Endodermal cell (in vitro differentiated cells): ENCODE measurements around the gene MEF2D. TPM values are rescaled to one million over a fixed set of nuclear protein-coding genes. Genes with fewer than 3 reads are reported as not detected.

Experiments
- DNase-seq: peaks from one replicate; pipeline ENCODE4 v3.0.0-alpha.2; 2017
- H3K27ac ChIP-seq: 2 replicates; pipeline ENCODE4 v1.5.1; 2013; ENCODE audit warnings: mild to moderate bottlenecking, low read depth, low read length, moderate library complexity
- H3K27me3 ChIP-seq: 2 replicates; pipeline ENCODE4 v1.6.1; 2013; ENCODE audit warnings: mild to moderate bottlenecking, low read length, moderate library complexity; ENCODE audit not compliant: insufficient read depth, control insufficient read depth, poor library complexity, severe bottlenecking
- H3K36me3 ChIP-seq: 2 replicates; pipeline ENCODE4 v1.7.0; 2013; ENCODE audit warnings: mild to moderate bottlenecking, low read length, moderate library complexity; ENCODE audit not compliant: control insufficient read depth, insufficient read depth
- H3K4me1 ChIP-seq: one replicate; pipeline ENCODE4 v1.7.0; 2013; ENCODE audit warnings: low read length; ENCODE audit not compliant: control insufficient read depth, insufficient read depth
- H3K4me3 ChIP-seq: 2 replicates; pipeline ENCODE4 v1.5.1; 2013; ENCODE audit warnings: mild to moderate bottlenecking, low read length, moderate library complexity
- H3K9ac ChIP-seq: 2 replicates; pipeline ENCODE4 v1.6.1; 2013; ENCODE audit warnings: mild to moderate bottlenecking, low read length, moderate library complexity; ENCODE audit not compliant: poor library complexity, severe bottlenecking; ENCODE audit errors: extremely low read depth
- H3K9me3 ChIP-seq: 2 replicates; pipeline ENCODE4 v1.6.1; 2013; ENCODE audit warnings: mild to moderate bottlenecking, low read length, moderate library complexity; ENCODE audit not compliant: control insufficient read depth
- H3K27ac Mint-ChIP-seq: 2 replicates; pipeline ENCODE4 v1.8.0; 2020; ENCODE audit warnings: mixed read lengths
- H3K27me3 Mint-ChIP-seq: 2 replicates; pipeline ENCODE4 v1.8.0; 2021; ENCODE audit warnings: mild to moderate bottlenecking, mixed read lengths; ENCODE audit not compliant: insufficient read depth
- H3K36me3 Mint-ChIP-seq: 2 replicates; pipeline ENCODE4 v1.8.0; 2020; ENCODE audit warnings: low read depth, mixed read lengths
- H3K4me1 Mint-ChIP-seq: 2 replicates; pipeline ENCODE4 v1.8.0; 2020; ENCODE audit warnings: mixed read lengths
- H3K4me3 Mint-ChIP-seq: 2 replicates; pipeline ENCODE4 v1.8.0; 2020; ENCODE audit warnings: mild to moderate bottlenecking, moderate library complexity, mixed read lengths
- H3K9me3 Mint-ChIP-seq: 2 replicates; pipeline ENCODE4 v1.8.0; 2020; ENCODE audit warnings: mild to moderate bottlenecking, mixed read lengths
- CTCF ChIP-seq: fragments of 200-600 bp; sonication (generic); conservative IDR thresholded peaks from 2 replicates; pipeline ENCODE4 v1.5.0; 2021; ENCODE audit warnings: antibody characterized with exemption, mild to moderate bottlenecking
- WGBS, 2 experiments: methylation state at CpG; one replicate each; pipeline versions ENCODE4 v1.1.5 to v1.1.7; 2013; ENCODE audit warnings: missing lambda C conversion rate in 2 of 2, mixed read lengths in 1 of 2; ENCODE audit not compliant: insufficient coverage in 1 of 2, insufficient read length in 1 of 2; 5-methylcytosine and 5-hydroxymethylcytosine counted together
- total RNA-seq, 2 donors: library from RNA; stranded (reverse); fragmentation: NEBNext Ultra II Directional in 1 of 2; extraction: Animal tissue kit (Norgen Biotek cat#: 25700) in 1 of 2; gene quantifications; 2 replicates in 1 of 2; 3 replicates in 1 of 2; pipeline ENCODE4 v1.2.1, GENCODE V29; 2021

The MEF2D gene
- total RNA-seq, 2 donors from 2014 or later, result 10.5 to 12.8 TPM

- Histone ChIP-seq H3K4me1 (peaks cover 11% of the 10 kb centered on the region), H3K9me3 (no peaks in the 10 kb centered on the region), H3K4me3 (no peak overlapping the region), H3K27me3 (peaks cover 100% of the 10 kb centered on the region), H3K27ac (no peak overlapping the region), H3K9ac (no peak overlapping the region), H3K36me3 (no peaks in the 10 kb centered on the region)
- DNase-seq, result no peak
- H3K4me3 Mint-ChIP-seq, result no peak overlapping the region
- H3K4me1 Mint-ChIP-seq, result peaks cover 29% of the 10 kb centered on the region
- 29 to 31% methylated on average over 5 to 6 of the region's 7 CpGs for WGBS, 2 experiments
- TF ChIP-seq CTCF, result no peak
- H3K9me3 Mint-ChIP-seq, result no peaks in the 10 kb centered on the region
- H3K27ac Mint-ChIP-seq, result no peak overlapping the region
- no peaks in the 10 kb centered on the region for H3K36me3 Mint-ChIP-seq
- peaks cover 95% of the 10 kb centered on the region for H3K27me3 Mint-ChIP-seq
Measured at GRCh38 chr1:156438278-156438987, 62.1 kb downstream of the MEF2D start.

GRCh38 chr1:156437037-156437867 lies 63.3 kb downstream of the MEF2D start:
- Mint-ChIP-seq H3K4me1 (peaks cover 39% of the 10 kb centered on the region), H3K4me3 (no peak overlapping the region)

More at GRCh38 chr1:156437037-156437867, 63.3 kb downstream of the MEF2D start:
- peak; percentile 59 for DNase-seq
- Histone ChIP-seq H3K27me3 (peaks cover 100% of the 10 kb centered on the region), H3K9me3 (no peaks in the 10 kb centered on the region), H3K4me1 (peaks cover 11% of the 10 kb centered on the region), H3K9ac (no peak overlapping the region), H3K4me3 (no peak overlapping the region), H3K27ac (no peak overlapping the region), H3K36me3 (no peaks in the 10 kb centered on the region)
- no peak overlapping the region for H3K27ac Mint-ChIP-seq
- TF ChIP-seq CTCF, result no peak
- no peaks in the 10 kb centered on the region for H3K9me3 Mint-ChIP-seq
- H3K27me3 Mint-ChIP-seq, result peaks cover 95% of the 10 kb centered on the region
- H3K36me3 Mint-ChIP-seq, result no peaks in the 10 kb centered on the region
- 19 to 29% methylated on average over 12 to 19 of the region's 19 CpGs for WGBS, 2 experiments
